ENCODE measurements around the gene SPDYE11.
"Not testable (repeated sequence)": the region's sequence is repeated elsewhere in the genome, so short reads cannot be mapped to it uniquely, and the experiment has no call there.

SPDYE11 gene, protein sequence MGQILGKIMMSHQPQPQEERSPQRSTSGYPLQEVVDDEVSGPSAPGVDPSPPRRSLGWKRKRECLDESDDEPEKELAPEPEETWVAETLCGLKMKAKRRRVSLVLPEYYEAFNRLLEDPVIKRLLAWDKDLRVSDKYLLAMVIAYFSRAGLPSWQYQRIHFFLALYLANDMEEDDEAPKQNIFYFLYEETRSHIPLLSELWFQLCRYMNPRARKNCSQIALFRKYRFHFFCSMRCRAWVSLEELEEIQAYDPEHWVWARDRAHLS

DNA sequence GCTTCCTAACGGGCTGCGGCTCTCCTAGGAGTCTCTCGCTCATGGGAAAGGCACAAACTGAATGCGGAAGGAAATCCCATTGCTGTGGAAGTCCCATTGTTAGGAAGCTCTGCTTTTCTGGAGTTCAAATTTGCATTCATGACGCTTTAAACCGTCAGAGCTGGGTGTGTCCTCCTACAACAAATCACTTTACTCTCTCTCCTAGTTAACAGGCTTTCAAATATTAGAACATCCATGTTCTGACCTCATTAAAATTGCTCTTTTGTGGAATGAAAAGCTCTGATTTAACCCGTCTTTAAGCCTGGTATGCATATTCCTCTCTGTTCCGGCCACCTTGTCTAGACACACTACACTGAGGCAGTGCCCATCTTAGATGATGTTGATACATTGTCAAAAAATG, at the start of gene SPDYE11:
SPDYE11 (minus strand) TSS at position 101 of the 400 bp plus-strand sequence. CDS start 1,800 bp downstream, outside the sequence.
- not testable (repeated sequence) for DNase-seq

DNA sequence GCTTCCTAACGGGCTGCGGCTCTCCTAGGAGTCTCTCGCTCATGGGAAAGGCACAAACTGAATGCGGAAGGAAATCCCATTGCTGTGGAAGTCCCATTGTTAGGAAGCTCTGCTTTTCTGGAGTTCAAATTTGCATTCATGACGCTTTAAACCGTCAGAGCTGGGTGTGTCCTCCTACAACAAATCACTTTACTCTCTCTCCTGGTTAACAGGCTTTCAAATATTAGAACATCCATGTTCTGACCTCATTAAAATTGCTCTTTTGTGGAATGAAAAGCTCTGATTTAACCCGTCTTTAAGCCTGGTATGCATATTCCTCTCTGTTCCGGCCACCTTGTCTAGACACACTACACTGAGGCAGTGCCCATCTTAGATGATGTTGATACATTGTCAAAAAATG, 28.2 kb upstream of the SPDYE11 start, which contains the start of gene SPDYE9:
SPDYE9 (minus strand) TSS at position 101 of the 400 bp plus-strand sequence. CDS start 1,800 bp downstream, outside the sequence.
- not testable (repeated sequence) for DNase-seq

DNA sequence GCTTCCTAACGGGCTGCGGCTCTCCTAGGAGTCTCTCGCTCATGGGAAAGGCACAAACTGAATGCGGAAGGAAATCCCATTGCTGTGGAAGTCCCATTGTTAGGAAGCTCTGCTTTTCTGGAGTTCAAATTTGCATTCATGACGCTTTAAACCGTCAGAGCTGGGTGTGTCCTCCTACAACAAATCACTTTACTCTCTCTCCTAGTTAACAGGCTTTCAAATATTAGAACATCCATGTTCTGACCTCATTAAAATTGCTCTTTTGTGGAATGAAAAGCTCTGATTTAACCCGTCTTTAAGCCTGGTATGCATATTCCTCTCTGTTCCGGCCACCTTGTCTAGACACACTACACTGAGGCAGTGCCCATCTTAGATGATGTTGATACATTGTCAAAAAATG, 28.0 kb downstream of the SPDYE11 start, which contains the start of gene SPDYE8:
SPDYE8 (minus strand) TSS at position 101 of the 400 bp plus-strand sequence. CDS start 1,800 bp downstream, outside the sequence.
- not testable (repeated sequence) for DNase-seq

DNA sequence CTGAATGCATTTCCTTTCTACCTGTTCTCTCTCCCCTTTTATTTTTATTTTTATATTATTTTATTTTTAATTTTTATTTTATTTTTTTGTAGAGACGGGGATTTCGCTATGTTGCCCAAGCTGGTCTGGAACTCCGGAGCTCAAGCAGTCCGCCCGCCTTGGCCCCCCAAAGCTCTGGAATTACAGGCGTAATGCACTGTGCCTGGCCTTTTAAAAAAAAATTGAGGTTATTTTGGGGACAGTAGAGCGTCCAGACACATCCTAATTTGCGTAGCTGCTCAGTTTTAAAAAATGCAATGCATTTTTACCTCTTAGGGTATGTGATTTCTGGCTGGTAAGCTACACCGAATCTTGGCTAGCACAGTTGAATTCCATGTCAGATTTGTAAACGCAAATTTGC, 51.2 kb downstream of the SPDYE11 start:
- not testable (repeated sequence) for DNase-seq

DNA sequence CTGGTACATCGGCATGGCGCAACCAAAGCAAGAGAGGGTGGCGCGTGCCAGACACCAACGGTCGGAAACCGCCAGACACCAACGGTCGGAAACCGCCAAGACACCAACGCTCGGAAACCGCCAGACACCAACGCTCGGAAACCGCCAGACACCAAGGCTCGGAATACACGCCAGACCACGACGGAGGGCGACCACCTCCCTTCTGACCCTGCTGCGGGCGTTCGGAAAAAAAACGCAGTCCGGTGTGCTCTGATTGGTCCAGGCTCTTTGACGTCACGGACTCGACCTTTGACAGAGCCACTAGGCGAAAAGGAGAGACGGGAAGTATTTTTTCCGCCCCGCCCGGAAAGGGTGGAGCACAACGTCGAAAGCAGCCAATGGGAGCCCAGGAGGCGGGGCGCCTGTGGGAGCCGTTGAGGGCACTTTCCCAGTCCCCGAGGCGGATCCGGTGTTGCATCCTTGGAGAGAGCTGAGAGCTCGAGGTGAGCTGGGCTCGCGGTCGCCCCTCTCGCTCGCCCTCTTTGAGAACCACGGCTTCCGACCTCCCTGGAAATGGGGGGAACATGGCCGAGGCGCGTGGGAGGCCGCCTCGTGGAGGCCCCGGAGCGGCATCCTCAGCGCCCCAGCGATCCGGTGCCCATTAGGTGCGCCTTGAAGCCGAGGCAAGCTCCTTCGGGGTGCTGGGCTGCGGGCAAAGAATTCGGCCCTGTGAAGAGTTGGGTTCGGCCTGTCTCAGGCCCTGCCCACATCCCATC, 51.8 kb downstream of the SPDYE11 start:
- not testable (repeated sequence) for DNase-seq

DNA sequence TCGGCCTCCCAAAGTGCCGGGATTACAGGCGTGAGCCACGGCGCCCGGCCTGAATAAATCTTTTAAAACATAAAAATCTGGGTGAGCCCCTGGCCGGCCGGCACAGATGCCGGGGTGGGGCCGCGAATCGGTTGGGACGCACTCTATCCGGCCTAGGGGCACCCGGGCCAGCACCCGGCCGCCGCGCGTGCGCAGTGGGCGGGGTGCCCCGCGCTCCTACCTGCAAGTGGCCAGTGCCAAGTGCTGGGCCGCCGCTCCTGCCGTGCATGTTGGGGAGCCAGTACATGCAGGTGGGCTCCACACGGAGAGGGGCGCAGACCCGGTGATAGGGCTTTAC, 52.4 kb downstream of the SPDYE11 start:
- DNase-seq, result not testable (repeated sequence)

DNA sequence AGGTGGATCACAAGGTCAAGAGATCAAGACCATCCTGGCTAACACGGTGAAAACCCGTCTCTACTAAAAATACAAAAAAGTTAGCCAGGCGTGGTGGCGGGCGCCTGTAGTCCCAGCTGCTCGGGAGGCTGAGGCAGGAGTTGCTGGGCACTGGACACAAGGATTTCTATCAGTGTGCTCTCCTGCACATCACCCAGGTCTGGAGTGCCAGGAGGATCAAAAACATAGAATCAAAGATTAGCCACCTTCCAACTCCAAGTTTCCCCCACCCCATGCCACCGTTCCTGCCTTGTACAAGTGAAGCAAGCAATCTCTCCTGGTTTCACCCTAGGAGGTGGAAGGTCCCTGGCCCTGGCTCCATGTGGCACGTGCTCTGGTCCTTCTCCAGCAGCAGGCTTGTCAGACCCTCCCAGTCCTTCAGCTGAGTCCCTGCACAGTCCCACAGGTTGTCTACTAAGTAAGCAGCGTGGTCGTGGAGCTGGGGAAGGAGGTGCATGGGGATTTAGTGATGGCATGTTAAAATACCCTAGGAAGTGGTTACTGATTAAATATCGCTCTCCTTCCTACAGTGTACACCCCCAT, 59.7 kb downstream of the SPDYE11 start:
- DNase-seq, result not testable (repeated sequence)

Data from fibroblast of skin of right quadriceps (primary cell).